Heart right ventricle (tissue), 16 donors: Measurements from ENCODE around the gene FAR1. TPM values are rescaled to one million over a fixed set of nuclear protein-coding genes. Genes with fewer than 3 reads are reported as not detected.

Experiments
- ATAC-seq, 8 donors: fragments of 200-7000 bp; cut with Tn5 transposase; one replicate each; pipeline ENCODE4 v1.9.1; 2020; ENCODE audit warnings: mild to moderate bottlenecking in 8 of 8, moderate library complexity in 8 of 8, moderate number of reproducible peaks in 1 of 8
- DNase-seq, 2 donors: peaks; one replicate each; pipeline ENCODE4 v3.0.0-alpha.2; 2020
- H3K27ac ChIP-seq, 10 donors: fragments of 200-600 bp; sonication (generic) in 2 of 10; one replicate each; pipeline versions ENCODE4 v1.5.0 to v1.8.0; 2020 to 2022; ENCODE audit warnings: mild to moderate bottlenecking in 3 of 10
- H3K27me3 ChIP-seq, 7 donors: fragments of 200-600 bp; one replicate each; pipeline ENCODE4 v1.8.0; 2021 to 2022; ENCODE audit warnings: mild to moderate bottlenecking in 2 of 7
- H3K36me3 ChIP-seq, 9 donors: fragments of 200-600 bp; sonication (generic) in 1 of 9; one replicate each; pipeline versions ENCODE4 v1.5.0 to v1.8.0; 2020 to 2022; ENCODE audit warnings: mild to moderate bottlenecking in 2 of 9
- H3K4me1 ChIP-seq, 9 donors: fragments of 200-600 bp; sonication (generic) in 1 of 9; one replicate each; pipeline versions ENCODE4 v1.5.0 to v1.8.0; 2020 to 2022; ENCODE audit warnings: mild to moderate bottlenecking in 4 of 9
- H3K4me3 ChIP-seq, 10 donors: fragments of 200-600 bp; sonication (generic) in 2 of 10; one replicate each; pipeline versions ENCODE4 v1.5.0 to v1.8.0; 2020 to 2022; ENCODE audit warnings: mild to moderate bottlenecking in 7 of 10, moderate library complexity in 2 of 10
- H3K9me3 ChIP-seq, 11 donors: fragments of 200-600 bp in 10 of 11; sonication (generic) in 2 of 11; one replicate each; pipeline versions ENCODE4 v1.5.0 to v1.8.0; 2013 to 2022; ENCODE audit warnings: mild to moderate bottlenecking in 2 of 11, control low read depth in 1 of 11, moderate library complexity in 1 of 11
- WGBS, 2 donors: extraction: QIAGEN DNeasy Blood & Tissue Kit; methylation state at CpG; one replicate each; pipeline ENCODE4 v1.1.7; 2013; ENCODE audit warnings: inconsistent platforms in 1 of 2; 5-methylcytosine and 5-hydroxymethylcytosine counted together
- intact Hi-C, 10 donors: fragments of 100-400 bp; cut with DNase I; formaldehyde crosslinking; loops; one replicate each; pipeline versions ENCODE4 v1.11.1 to v1.14.2; 2022
- polyA plus RNA-seq, 2 donors: library from polyadenylated mRNA; stranded (reverse); fragments of 200-250 nt; gene quantifications; one replicate each; pipeline ENCODE4 v1.2.3, GENCODE V29; 2013
- total RNA-seq, 10 donors: library from RNA; stranded (reverse); fragmentation: NEBNext Ultra II Directional in 3 of 10; extraction: Animal tissue kit (Norgen Biotek cat#: 25700) in 3 of 10; gene quantifications; one replicate each; pipeline versions ENCODE4 v1.2.1 to v1.2.4, GENCODE V29; 2021 to 2023
- TF ChIP-seq, protein P1 (sequence below), 9 donors: fragments of 200-600 bp; sonication (generic) in 2 of 9; IDR thresholded peaks; one replicate each; pipeline versions ENCODE4 v1.5.0 to v1.8.0; 2021 to 2022; ENCODE audit warnings: antibody characterized with exemption in 9 of 9, mild to moderate bottlenecking in 5 of 9, moderate library complexity in 1 of 9
- donor health status: Arrhythmogenic right ventricular cardiomyopathy.
- donor health status: ischemic (EF 13 %, LVEDD 7.1; RV severe dilation, severe dysfunction).
- donor health status: healthy with polysubstance abuse.
- donor health status: DM: no; HTN: yes; CAD: no.
- donor health status: DM: no; HTN: no; CAD: no.
- donor health status: ischemic (EF 25% LVEDD 6.9; RV normal size, moderate dysfunction).
- donor health status: ischemic (EF 25% LVEDD 5.7; RV mildly dilated, moderate dysfunction).
- donor health status: healthy.
- donor health status: DM: yes; HTN: yes; CAD: no.
- donor health status: Ischemic cardiomyopathy.
- donor health status: ischemic (EF 35%, LVEDD 5.7; RV mildly dilated, moderate dysfunction).
- donor health status: nonischemic (EF 11% LVEDD 7.7; RV severe dilation, severe dysfunction).
- donor health status: DM: yes; HTN: yes; CAD: no.
- donor health status: PGD.
- donor health status: ischemic (EF 29% LVEDD 5.4; RV normal size, mild dysfunction).
- donor health status: nonischemic (EF 23%, LVEDD 6.1; RV moderate dilation, normal function).

Gene FAR1
- total and polyA plus RNA-seq, 12 donors: 13.3 to 45.9 (median 36.1) TPM

GRCh38 chr11:13778345-13778744 lies 109.9 kb downstream of the FAR1 start:
- TF ChIP-seq, protein P1, sequence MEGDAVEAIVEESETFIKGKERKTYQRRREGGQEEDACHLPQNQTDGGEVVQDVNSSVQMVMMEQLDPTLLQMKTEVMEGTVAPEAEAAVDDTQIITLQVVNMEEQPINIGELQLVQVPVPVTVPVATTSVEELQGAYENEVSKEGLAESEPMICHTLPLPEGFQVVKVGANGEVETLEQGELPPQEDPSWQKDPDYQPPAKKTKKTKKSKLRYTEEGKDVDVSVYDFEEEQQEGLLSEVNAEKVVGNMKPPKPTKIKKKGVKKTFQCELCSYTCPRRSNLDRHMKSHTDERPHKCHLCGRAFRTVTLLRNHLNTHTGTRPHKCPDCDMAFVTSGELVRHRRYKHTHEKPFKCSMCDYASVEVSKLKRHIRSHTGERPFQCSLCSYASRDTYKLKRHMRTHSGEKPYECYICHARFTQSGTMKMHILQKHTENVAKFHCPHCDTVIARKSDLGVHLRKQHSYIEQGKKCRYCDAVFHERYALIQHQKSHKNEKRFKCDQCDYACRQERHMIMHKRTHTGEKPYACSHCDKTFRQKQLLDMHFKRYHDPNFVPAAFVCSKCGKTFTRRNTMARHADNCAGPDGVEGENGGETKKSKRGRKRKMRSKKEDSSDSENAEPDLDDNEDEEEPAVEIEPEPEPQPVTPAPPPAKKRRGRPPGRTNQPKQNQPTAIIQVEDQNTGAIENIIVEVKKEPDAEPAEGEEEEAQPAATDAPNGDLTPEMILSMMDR (IDR thresholded peaks at IDR 0.05): no peak
- intact Hi-C loops: loop anchor here in 6 of 10 donors (5.0 to 10.0 kb wide), 5 partner anchors 176 to 474 kb away; no protein-coding TSS in a partner anchor
- H3K9me3 ChIP-seq: peaks cover 0 to 7% (median 0%) of the 10 kb centered on the region in 11 donors
- H3K4me3 ChIP-seq: no peak overlapping the region
- no peaks in the 10 kb centered on the region for H3K4me1 ChIP-seq
- WGBS, 2 donors: 81 to 84% methylated on average over 1 of the region's 1 CpG
- DNase-seq (no peak), ATAC-seq (no peak)
- H3K27me3 ChIP-seq: peaks cover 0 to 52% (median 34%) of the 10 kb centered on the region in 7 donors
- no peak overlapping the region for H3K27ac ChIP-seq
- no peaks in the 10 kb centered on the region for H3K36me3 ChIP-seq

DNA sequence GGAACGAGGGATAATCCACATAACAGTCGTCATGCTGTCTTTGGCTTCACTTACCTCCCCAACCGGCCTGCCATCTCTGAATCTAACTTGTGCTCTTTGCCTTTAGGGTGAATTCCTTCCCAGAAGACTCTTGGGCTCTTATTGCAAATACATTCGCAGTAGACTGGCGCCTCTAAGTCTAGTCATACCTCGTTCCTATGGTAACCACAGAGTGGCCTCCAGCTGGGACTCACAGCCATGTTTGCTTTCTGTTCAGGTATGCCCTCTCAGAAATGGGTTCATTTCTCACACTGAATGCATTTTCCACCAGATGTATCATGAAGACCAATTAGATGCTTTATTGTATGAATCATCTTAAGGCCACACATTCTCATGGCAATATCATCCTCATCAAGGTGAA lies 112.7 kb downstream of the FAR1 start:
- Histone ChIP-seq H3K4me1 (no peaks in the 10 kb centered on the region), H3K27me3 (peaks cover 0 to 57% (median 22%) of the 10 kb centered on the region in 7 donors), H3K9me3 (no peaks in the 10 kb centered on the region), H3K4me3 (no peak overlapping the region), H3K36me3 (no peaks in the 10 kb centered on the region), H3K27ac (no peak overlapping the region)
- TF ChIP-seq, protein P1 (IDR thresholded peaks at IDR 0.05): no peak
- ATAC-seq (no peak), DNase-seq (no peak)
- WGBS, 2 donors: 88 to 90% methylated on average over 6 of the region's 6 CpGs
- intact Hi-C loops: no loop called here

Other genes starting within 250 kb of the FAR1 start
- 10 to 100 TPM; 20.6 to 36.5 (median 24.4) TPM for gene BTBD10, start 205.4 kb upstream of the FAR1 start, total RNA-seq
- 10 to 100 TPM in 1 of 2 donors, 1 to 10 TPM in 1; 6.8 to 19.7 TPM for gene BTBD10, start 205.4 kb upstream of the FAR1 start, polyA plus RNA-seq
- not detected for gene PTH, start 172.7 kb upstream of the FAR1 start, total RNA-seq
- gene PTH, start 172.7 kb upstream of the FAR1 start, polyA plus RNA-seq: not detected